ENCODE results near the gene ST3GAL4. TPM values are rescaled to one million over a fixed set of nuclear protein-coding genes. Genes with fewer than 3 reads are reported as not detected.

Gene ST3GAL4
- total RNA-seq, 1 experiment from 2014 or later, result 13.1 TPM

DNA sequence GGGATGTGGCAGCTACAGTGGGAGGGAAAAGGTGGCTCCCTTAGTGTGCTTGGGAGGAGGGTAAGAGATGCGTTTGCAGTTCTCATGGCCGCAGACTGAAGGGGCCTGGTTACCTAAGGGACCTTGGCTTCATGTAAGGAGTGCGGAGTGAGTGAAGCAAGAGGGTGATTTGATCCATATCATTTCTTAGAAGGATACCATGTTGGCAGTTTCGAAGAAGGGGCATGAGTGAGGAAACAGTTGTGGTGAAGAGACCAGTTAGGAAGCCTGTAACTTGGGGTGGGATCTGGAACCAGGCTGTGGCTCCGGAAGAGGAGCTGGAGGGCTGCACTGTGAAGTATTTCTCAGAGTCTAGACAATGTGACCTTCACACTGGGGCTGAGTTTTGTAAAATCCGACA, 45.0 kb downstream of the ST3GAL4 start:
- RAD21 ChIA-PET (ENCODE audit: low non-redundant PET in 1 of 2, low total read pairs in 2 of 2, uncharacterized antibody in 2 of 2, unreplicated experiment in 2 of 2), result no interaction called here
- POLR2A ChIA-PET, result no interaction called here
- H3K79me2 ChIP-seq (ENCODE audit: insufficient read depth, low read length), result no peaks in the 10 kb centered on the region
- H3K27ac ChIP-seq (ENCODE audit: low read depth, low read length), result no peak overlapping the region
- no peak overlapping the region for H3K9ac ChIP-seq (ENCODE audit: low read length)
- no peak for ATAC-seq
- no peaks in the 10 kb centered on the region for H3K9me3 ChIP-seq (ENCODE audit: control insufficient read depth in 1 of 2, insufficient read depth in 1 of 2, low read depth in 1 of 2, low read length in 2 of 2)
- H3K4me2 ChIP-seq (ENCODE audit: low read length), result no peak overlapping the region
- CTCF ChIA-PET, result no interaction called here
- peaks cover 25 to 32% of the 10 kb centered on the region in 2 experiments for H3K4me1 ChIP-seq (ENCODE audit: control insufficient read depth in 1 of 2, insufficient read depth in 2 of 2, low read length in 2 of 2)
- H2AFZ ChIP-seq (ENCODE audit: low read depth, low read length, poor library complexity, severe bottlenecking), result no peak overlapping the region
- TF ChIP-seq EZH2phosphoT487 (IDR thresholded peaks at IDR 0.05; ENCODE audit: borderline replicate concordance) (no peak), TCF7L2 (IDR thresholded peaks at IDR 0.05; ENCODE audit: borderline replicate concordance, extremely low read depth, insufficient read depth, insufficient read length) (no peak), ELF1 (IDR thresholded peaks at IDR 0.05; ENCODE audit: borderline replicate concordance, low read depth) (no peak), ZNF274 (IDR thresholded peaks at IDR 0.05; ENCODE audit: low read depth, low read length) (no peak), JUND (IDR thresholded peaks at IDR 0.05) (no peak), CEBPB (IDR thresholded peaks at IDR 0.05; ENCODE audit: low read depth) (no peak), RAD21 (IDR thresholded peaks at IDR 0.05; ENCODE audit: low read depth) (no peak), SRF (IDR thresholded peaks at IDR 0.05; ENCODE audit: low read depth) (no peak), POLR2AphosphoS5 (IDR thresholded peaks at IDR 0.05; ENCODE audit: low read depth, low read length) (no peak), SP1 (IDR thresholded peaks at IDR 0.05; ENCODE audit: low read depth) (no peak)
- TF ChIP-seq, protein P1, sequence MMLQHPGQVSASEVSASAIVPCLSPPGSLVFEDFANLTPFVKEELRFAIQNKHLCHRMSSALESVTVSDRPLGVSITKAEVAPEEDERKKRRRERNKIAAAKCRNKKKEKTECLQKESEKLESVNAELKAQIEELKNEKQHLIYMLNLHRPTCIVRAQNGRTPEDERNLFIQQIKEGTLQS (IDR thresholded peaks at IDR 0.05), result no peak
- TF ChIP-seq, protein P2, sequence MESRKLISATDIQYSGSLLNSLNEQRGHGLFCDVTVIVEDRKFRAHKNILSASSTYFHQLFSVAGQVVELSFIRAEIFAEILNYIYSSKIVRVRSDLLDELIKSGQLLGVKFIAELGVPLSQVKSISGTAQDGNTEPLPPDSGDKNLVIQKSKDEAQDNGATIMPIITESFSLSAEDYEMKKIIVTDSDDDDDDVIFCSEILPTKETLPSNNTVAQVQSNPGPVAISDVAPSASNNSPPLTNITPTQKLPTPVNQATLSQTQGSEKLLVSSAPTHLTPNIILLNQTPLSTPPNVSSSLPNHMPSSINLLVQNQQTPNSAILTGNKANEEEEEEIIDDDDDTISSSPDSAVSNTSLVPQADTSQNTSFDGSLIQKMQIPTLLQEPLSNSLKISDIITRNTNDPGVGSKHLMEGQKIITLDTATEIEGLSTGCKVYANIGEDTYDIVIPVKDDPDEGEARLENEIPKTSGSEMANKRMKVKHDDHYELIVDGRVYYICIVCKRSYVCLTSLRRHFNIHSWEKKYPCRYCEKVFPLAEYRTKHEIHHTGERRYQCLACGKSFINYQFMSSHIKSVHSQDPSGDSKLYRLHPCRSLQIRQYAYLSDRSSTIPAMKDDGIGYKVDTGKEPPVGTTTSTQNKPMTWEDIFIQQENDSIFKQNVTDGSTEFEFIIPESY (IDR thresholded peaks at IDR 0.05; ENCODE audit: extremely low read depth, insufficient replicate concordance, low read length), result no peak
- TF ChIP-seq, protein P3, sequence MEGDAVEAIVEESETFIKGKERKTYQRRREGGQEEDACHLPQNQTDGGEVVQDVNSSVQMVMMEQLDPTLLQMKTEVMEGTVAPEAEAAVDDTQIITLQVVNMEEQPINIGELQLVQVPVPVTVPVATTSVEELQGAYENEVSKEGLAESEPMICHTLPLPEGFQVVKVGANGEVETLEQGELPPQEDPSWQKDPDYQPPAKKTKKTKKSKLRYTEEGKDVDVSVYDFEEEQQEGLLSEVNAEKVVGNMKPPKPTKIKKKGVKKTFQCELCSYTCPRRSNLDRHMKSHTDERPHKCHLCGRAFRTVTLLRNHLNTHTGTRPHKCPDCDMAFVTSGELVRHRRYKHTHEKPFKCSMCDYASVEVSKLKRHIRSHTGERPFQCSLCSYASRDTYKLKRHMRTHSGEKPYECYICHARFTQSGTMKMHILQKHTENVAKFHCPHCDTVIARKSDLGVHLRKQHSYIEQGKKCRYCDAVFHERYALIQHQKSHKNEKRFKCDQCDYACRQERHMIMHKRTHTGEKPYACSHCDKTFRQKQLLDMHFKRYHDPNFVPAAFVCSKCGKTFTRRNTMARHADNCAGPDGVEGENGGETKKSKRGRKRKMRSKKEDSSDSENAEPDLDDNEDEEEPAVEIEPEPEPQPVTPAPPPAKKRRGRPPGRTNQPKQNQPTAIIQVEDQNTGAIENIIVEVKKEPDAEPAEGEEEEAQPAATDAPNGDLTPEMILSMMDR (IDR thresholded peaks at IDR 0.05 in 2 of 3, conservative IDR thresholded peaks at IDR 0.05 in 1 of 3; ENCODE audit: borderline replicate concordance in 1 of 3, insufficient read depth in 1 of 3, low read depth in 2 of 3, low read length in 2 of 3), result no peak
- no peak for DNase-seq (ENCODE audit: low read depth, low spot score)
- H3K4me3 ChIP-seq (replicated peaks in 1 of 2; ENCODE audit: low read depth in 1 of 2, low read length in 2 of 2), result no peak overlapping the region
- no peaks in the 10 kb centered on the region for H3K9me2 ChIP-seq (ENCODE audit: insufficient read depth)
- no peaks in the 10 kb centered on the region for H4K20me1 ChIP-seq (ENCODE audit: insufficient read depth)
- intact Hi-C loops (cut with micrococcal nuclease), result no loop called here
- no peaks in the 10 kb centered on the region for H3K27me3 ChIP-seq (ENCODE audit: insufficient read depth, low read length)
- no TSS peak for BruUV-seq (replicated peaks)
- no peaks in the 10 kb centered on the region for H3K36me3 ChIP-seq (ENCODE audit: control insufficient read depth in 1 of 2, insufficient read depth in 2 of 2, low read length in 2 of 2)

Measured in HCT116 (cell line).